ENCODE measurements around the gene SULF2.
A peak's percentile ranks its signal among the peaks of the same experiment; 100 is the strongest.

The SULF2 gene

GRCh38 chr20:47740862-47741184 lies 44.5 kb downstream of the SULF2 start:
- no peak overlapping the region for H3K4me3 ChIP-seq (replicated peaks; ENCODE audit: insufficient read depth, low read length)
- DNase-seq (ENCODE audit: low read depth in 1 of 2, low spot score in 1 of 2): peak in 1 of 2 experiments; percentile 80
- TF ChIP-seq GABPA (IDR thresholded peaks at IDR 0.05; ENCODE audit: low read depth): no peak
- TF ChIP-seq POLR2AphosphoS5 (IDR thresholded peaks at IDR 0.05; ENCODE audit: low read depth): no peak
- no peak for TF ChIP-seq REST (IDR thresholded peaks at IDR 0.05; ENCODE audit: insufficient replicate concordance, low read depth)
- TF ChIP-seq CTCF (IDR thresholded peaks at IDR 0.05; ENCODE audit: insufficient read depth, low read length): no peak
- no peak for TF ChIP-seq SPI1 (IDR thresholded peaks at IDR 0.05; ENCODE audit: borderline replicate concordance, low read depth)
- no peak overlapping the region for H3K27ac ChIP-seq (replicated peaks)
- no peaks in the 10 kb centered on the region for H3K27me3 ChIP-seq (ENCODE audit: insufficient read depth, poor library complexity, severe bottlenecking)

- no peaks in the 10 kb centered on the region for H3K27me3 ChIP-seq (ENCODE audit: insufficient read depth, poor library complexity, severe bottlenecking)
- no peak for DNase-seq (ENCODE audit: low read depth in 1 of 2, low spot score in 1 of 2)
- no peak overlapping the region for H3K4me3 ChIP-seq (replicated peaks; ENCODE audit: insufficient read depth, low read length)
- TF ChIP-seq REST (IDR thresholded peaks at IDR 0.05; ENCODE audit: insufficient replicate concordance, low read depth) (no peak), CTCF (IDR thresholded peaks at IDR 0.05; ENCODE audit: insufficient read depth, low read length) (no peak), POLR2AphosphoS5 (IDR thresholded peaks at IDR 0.05; ENCODE audit: low read depth) (no peak), GABPA (IDR thresholded peaks at IDR 0.05; ENCODE audit: low read depth) (no peak), SPI1 (IDR thresholded peaks at IDR 0.05; ENCODE audit: borderline replicate concordance, low read depth) (no peak)
- no peak overlapping the region for H3K27ac ChIP-seq (replicated peaks)
These were observed 45.0 kb downstream of the SULF2 start for GRCh38 chr20:47740121-47740861.

- Histone ChIP-seq H3K27ac (replicated peaks) (no peak overlapping the region), H3K4me3 (replicated peaks; ENCODE audit: insufficient read depth, low read length) (no peak overlapping the region), H3K27me3 (ENCODE audit: insufficient read depth, poor library complexity, severe bottlenecking) (no peaks in the 10 kb centered on the region)
- TF ChIP-seq REST (IDR thresholded peaks at IDR 0.05; ENCODE audit: insufficient replicate concordance, low read depth) (no peak), SPI1 (IDR thresholded peaks at IDR 0.05; ENCODE audit: borderline replicate concordance, low read depth) (no peak)
- DNase-seq (ENCODE audit: low read depth in 1 of 2, low spot score in 1 of 2): no peak
These were observed 47.4 kb downstream of the SULF2 start for GRCh38 chr20:47737923-47738322.
